PC-3 (cell line): Measurements from ENCODE around the gene ENTREP1. TPM values are rescaled to one million over a fixed set of nuclear protein-coding genes. Genes with fewer than 3 reads are reported as not detected.

Source experiments
- ATAC-seq: fragments of 200-7000 bp; cut with Tn5 transposase; 2 replicates; pipeline ENCODE4 v1.9.1; 2020; ENCODE audit warnings: mild to moderate bottlenecking, moderate library complexity
- BruUV-seq: library from RNA; stranded (reverse); fragments of 400-500 nt; replicated peaks from 2 replicates; lab custom pipeline; 2021; lab: Mats Ljungman, UMichigan
- CTCF ChIA-PET: fragments of 300-600 bp; sonication (Branson Sonifier 250); formaldehyde crosslinking; loops from one replicate; lab custom pipeline; 2022; ENCODE audit warnings: antibody characterized with exemption; lab: Charles Lee
- POLR2A ChIA-PET: fragments of 300-600 bp; sonication (Branson Sonifier 250); formaldehyde crosslinking; loops from one replicate; lab custom pipeline; 2022; ENCODE audit warnings: antibody characterized with exemption; ENCODE audit not compliant: unreplicated experiment; lab: Charles Lee
- DNase-seq: peaks from one replicate; pipeline ENCODE4 v3.0.0-alpha.2; 2015
- H2AFZ ChIP-seq: fragments of 300-600 bp; sonication (generic); 2 replicates; pipeline ENCODE4 v1.6.0; 2016; ENCODE audit warnings: antibody characterized with exemption, low read length
- H3F3A ChIP-seq: fragments of 300-600 bp; sonication (generic); one replicate; pipeline ENCODE4 v1.6.0; 2017; ENCODE audit warnings: antibody characterized with exemption, low read length, control low read depth, mild to moderate bottlenecking; ENCODE audit not compliant: unreplicated experiment
- H3K27ac ChIP-seq: fragments of 300-600 bp; sonication (generic); 2 replicates; pipeline ENCODE4 v1.5.1; 2016; ENCODE audit warnings: mild to moderate bottlenecking, low read length
- H3K27me3 ChIP-seq: fragments of 300-600 bp; sonication (generic); 2 replicates; pipeline ENCODE4 v1.6.1; 2016; ENCODE audit warnings: low read length, mixed read lengths
- H3K36me3 ChIP-seq: fragments of 300-600 bp; sonication (generic); 2 replicates; pipeline ENCODE4 v1.6.1; 2016; ENCODE audit warnings: low read depth, mixed run types, low read length, mixed read lengths
- H3K4me1 ChIP-seq: fragments of 300-600 bp; sonication (generic); 2 replicates; pipeline ENCODE4 v1.5.1; 2016; ENCODE audit warnings: low read length; ENCODE audit not compliant: insufficient read depth
- H3K4me2 ChIP-seq: fragments of 300-600 bp; sonication (generic); 2 replicates; pipeline ENCODE4 v1.6.0; 2016; ENCODE audit warnings: low read length
- H3K4me3 ChIP-seq: fragments of 300-600 bp; sonication (generic); 2 replicates; pipeline ENCODE4 v1.5.1; 2016; ENCODE audit warnings: mild to moderate bottlenecking, low read length, mixed read lengths
- H3K79me2 ChIP-seq: fragments of 300-600 bp; sonication (generic); 2 replicates; pipeline ENCODE4 v1.6.1; 2017; ENCODE audit warnings: low read length, mixed read lengths
- H3K9ac ChIP-seq: fragments of 300-600 bp; sonication (generic); 2 replicates; pipeline ENCODE4 v1.6.0; 2016; ENCODE audit warnings: mild to moderate bottlenecking, low read length
- H3K9me2 ChIP-seq: fragments of 300-600 bp; sonication (generic); replicated peaks from 2 replicates; pipeline ENCODE4 v1.6.1; 2016; ENCODE audit warnings: mixed run types, low read length, mixed read lengths
- H3K9me3 ChIP-seq: fragments of 300-600 bp; sonication (generic); 2 replicates; pipeline ENCODE4 v1.6.1; 2016; ENCODE audit warnings: low read length, mixed read lengths
- H4K20me1 ChIP-seq: fragments of 300-600 bp; sonication (generic); 2 replicates; pipeline ENCODE4 v1.6.1; 2016; ENCODE audit warnings: low read length, mixed read lengths
- CTCF ChIP-seq: fragments of 300-600 bp; sonication (generic); conservative IDR thresholded peaks from 2 replicates; pipeline ENCODE4 v1.5.1; 2017; ENCODE audit warnings: antibody characterized with exemption, low read depth, mild to moderate bottlenecking, low read length
- EZH2 ChIP-seq: fragments of 300-600 bp; sonication (generic); IDR thresholded peaks from one replicate; pipeline ENCODE4 v1.6.1; 2017; ENCODE audit warnings: antibody characterized with exemption, mild to moderate bottlenecking, low read length; ENCODE audit not compliant: unreplicated experiment
- EZH2phosphoT487 ChIP-seq: fragments of 300-600 bp; sonication (generic); IDR thresholded peaks from 2 replicates; pipeline ENCODE4 v1.6.1; 2018; ENCODE audit warnings: mild to moderate bottlenecking, antibody characterized with exemption, low read length, borderline replicate concordance
- intact Hi-C: fragments of 100-400 bp; cut with micrococcal nuclease; formaldehyde crosslinking; loops from 2 replicates; pipeline ENCODE4 v1.9.0; 2023
- total RNA-seq: library from RNA; depleted of rRNA; stranded (reverse); fragments of >200 nt; gene quantifications from 2 replicates; pipeline ENCODE4 v1.2.3, GENCODE V29; 2014

ENTREP1 gene
- total RNA-seq, 1 experiment from 2014 or later, result 0.36 TPM

GRCh38 chr9:69347607-69348006, 22.6 kb downstream of the ENTREP1 start:
- ATAC-seq (no peak), DNase-seq (no peak)
- intact Hi-C loops, result no loop called here
- Histone ChIP-seq H3K27ac (no peak overlapping the region), H3K9ac (no peak overlapping the region), H3K9me3 (no peaks in the 10 kb centered on the region), H4K20me1 (no peaks in the 10 kb centered on the region), H3K36me3 (no peaks in the 10 kb centered on the region), H2AFZ (no peak overlapping the region), H3K4me1 (no peaks in the 10 kb centered on the region; the same call in 1 of the 2 replicates), H3F3A (no peaks in the 10 kb centered on the region), H3K9me2 (no peaks in the 10 kb centered on the region), H3K27me3 (no peaks in the 10 kb centered on the region), H3K79me2 (no peaks in the 10 kb centered on the region), H3K4me3 (no peak overlapping the region), H3K4me2 (no peak overlapping the region)
- ChIA-PET CTCF (interaction anchor here (0.6 kb wide), 1 partner anchor 178 kb away, joined by 3 read pairs; no protein-coding TSS in a partner anchor), POLR2A (no interaction called here)
- no TSS peak for BruUV-seq
- no peak for TF ChIP-seq EZH2
- TF ChIP-seq CTCF, result no peak
- no peak for TF ChIP-seq EZH2phosphoT487

GRCh38 chr9:69351227-69351626, 26.2 kb downstream of the ENTREP1 start:
- no TSS peak for BruUV-seq
- H3K27me3 ChIP-seq, result no peaks in the 10 kb centered on the region
- H3K79me2 ChIP-seq, result no peaks in the 10 kb centered on the region
- ChIA-PET POLR2A (no interaction called here), CTCF (no interaction called here)
- no peak overlapping the region for H3K4me3 ChIP-seq
- intact Hi-C loops, result no loop called here
- no peaks in the 10 kb centered on the region for H4K20me1 ChIP-seq
- H3K4me2 ChIP-seq, result no peak overlapping the region
- no peak overlapping the region for H3K27ac ChIP-seq
- no peak overlapping the region for H2AFZ ChIP-seq
- no peaks in the 10 kb centered on the region; the same call in 1 of the 2 replicates for H3K4me1 ChIP-seq
- TF ChIP-seq CTCF (no peak), EZH2phosphoT487 (no peak), EZH2 (no peak)
- no peaks in the 10 kb centered on the region for H3K9me3 ChIP-seq
- no peaks in the 10 kb centered on the region for H3K36me3 ChIP-seq
- ATAC-seq (no peak), DNase-seq (no peak)
- H3K9me2 ChIP-seq, result no peaks in the 10 kb centered on the region
- no peaks in the 10 kb centered on the region for H3F3A ChIP-seq
- no peak overlapping the region for H3K9ac ChIP-seq

- Histone ChIP-seq H3K4me3 (no peak overlapping the region), H4K20me1 (no peaks in the 10 kb centered on the region), H3K9ac (no peak overlapping the region), H3K9me3 (no peaks in the 10 kb centered on the region), H2AFZ (no peak overlapping the region), H3K27me3 (no peaks in the 10 kb centered on the region), H3K4me2 (no peak overlapping the region), H3K79me2 (no peaks in the 10 kb centered on the region), H3F3A (no peaks in the 10 kb centered on the region), H3K36me3 (no peaks in the 10 kb centered on the region), H3K27ac (no peak overlapping the region), H3K9me2 (no peaks in the 10 kb centered on the region), H3K4me1 (no peaks in the 10 kb centered on the region)
- TF ChIP-seq EZH2phosphoT487 (no peak), CTCF (no peak), EZH2 (no peak)
- no TSS peak for BruUV-seq
- DNase-seq (no peak), ATAC-seq (no peak)
- intact Hi-C loops, result no loop called here
- POLR2A ChIA-PET, result no interaction called here
- CTCF ChIA-PET, result no interaction called here
These were observed 30.2 kb downstream of the ENTREP1 start for GRCh38 chr9:69355232-69355631.
